ENCODE data around the gene DMBX1. TPM values are rescaled to one million over a fixed set of nuclear protein-coding genes. Genes with fewer than 3 reads are reported as not detected.

DMBX1 gene
- total RNA-seq (2021) = 0.79 and 1.0 TPM in 2 replicates
- percentile 18 among the genes with signal in this experiment for Bru-seq, nascent RNA
- percentile 20 among the genes with signal in this experiment for BruChase-seq, experiment 1, labeled RNA remaining after a 2-hour chase
- percentile 29 among the genes with signal in this experiment for BruChase-seq, experiment 2, labeled RNA remaining after a 6-hour chase
- long read RNA-seq, partial matches to known transcripts = 0 of 1 reads
- long read RNA-seq, other reads (novel, unspliced or antisense) = 1 of 1 reads

- Histone ChIP-seq H3K27ac (no peak within 1 kb of the TSS), H3K4me1 (replicated peaks; ENCODE audit: insufficient read depth) (0 out of 2 replicates have a peak, but pooled peaks cover 6% of the 10 kb centered on the region), H3K79me2 (ENCODE audit: low read depth) (no peaks in the 10 kb centered on the region), H2AFZ (peak within 1 kb of the TSS; percentile 87), H3K9me2 (ENCODE audit: insufficient read depth) (no peaks in the 10 kb centered on the region), H3K36me3 (ENCODE audit: low read depth) (no peaks in the 10 kb centered on the region), H3K9me3 (ENCODE audit: insufficient read depth, low read depth) (no peaks in the 10 kb centered on the region), H3K4me3 (peak within 1 kb of the TSS; percentile 69), H3K27me3 (ENCODE audit: insufficient read depth, low read depth) (peaks cover 48% of the 10 kb centered on the region), H3F3A (ENCODE audit: insufficient read depth, low read depth) (no peaks in the 10 kb centered on the region), H3K4me2 (peak within 1 kb of the TSS; percentile 99), H4K20me1 (ENCODE audit: insufficient read depth) (no peaks in the 10 kb centered on the region)
- DNase-seq = peak in 1 of 2 experiments; percentile 66
- ChIA-PET POLR2A (ENCODE audit: unreplicated experiment) (no interaction called here), CTCF (no interaction called here)
- BruUV-seq (replicated peaks) = no TSS peak
- peak; percentile 37; the same call in 1 of the 2 replicates for TF ChIP-seq EZH2 (IDR thresholded peaks at IDR 0.05; ENCODE audit: low read depth)
- no peak for TF ChIP-seq CTCF (conservative IDR thresholded peaks at IDR 0.05)
- intact Hi-C loops (cut with micrococcal nuclease; ENCODE audit: unreplicated experiment) = loop anchor here (1.0 to 2.0 kb wide), 2 partner anchors 27 to 30 kb away; no protein-coding TSS in a partner anchor
Measured at GRCh38 chr1:46489638-46490405, at the start of gene DMBX1. Gene DMBX1 (plus strand): TSS chr1:46489836. CDS start chr1:46507011, 17,175 bp downstream.

GRCh38 chr1:46440478-46440877 is 49.2 kb upstream of the DMBX1 start:
- DNase-seq = no peak
- Histone ChIP-seq H3K4me2 (no peak overlapping the region), H3K9me2 (ENCODE audit: insufficient read depth) (no peaks in the 10 kb centered on the region), H3K79me2 (ENCODE audit: low read depth) (no peaks in the 10 kb centered on the region), H3K4me1 (replicated peaks; ENCODE audit: insufficient read depth) (0 out of 2 replicates have a peak, but pooled peaks cover 8% of the 10 kb centered on the region), H3K36me3 (ENCODE audit: low read depth) (no peaks in the 10 kb centered on the region), H3K4me3 (no peak overlapping the region), H3K27ac (no peak overlapping the region), H4K20me1 (ENCODE audit: insufficient read depth) (no peaks in the 10 kb centered on the region), H3F3A (ENCODE audit: insufficient read depth, low read depth) (no peaks in the 10 kb centered on the region), H2AFZ (no peak overlapping the region), H3K27me3 (ENCODE audit: insufficient read depth, low read depth) (peaks cover 18% of the 10 kb centered on the region), H3K9me3 (ENCODE audit: insufficient read depth, low read depth) (no peaks in the 10 kb centered on the region)
- BruUV-seq (replicated peaks) = no TSS peak
- CTCF ChIA-PET = interaction anchor here (0.6 kb wide), 1 partner anchor 176 kb away, joined by 5 read pairs; no protein-coding TSS in a partner anchor
- POLR2A ChIA-PET (ENCODE audit: unreplicated experiment) = no interaction called here
- intact Hi-C loops (cut with micrococcal nuclease; ENCODE audit: unreplicated experiment) = loop anchor here (5.0 to 10.0 kb wide), 2 partner anchors 107 to 554 kb away; no protein-coding TSS in a partner anchor
- no peak for TF ChIP-seq EZH2 (IDR thresholded peaks at IDR 0.05; ENCODE audit: low read depth)
- TF ChIP-seq CTCF (conservative IDR thresholded peaks at IDR 0.05) = no peak

- CTCF ChIA-PET = interaction anchor here (0.6 to 1.3 kb wide), 2 partner anchors 37 to 74 kb away, joined by 3 read pairs; no protein-coding TSS in a partner anchor
- Histone ChIP-seq H3K36me3 (ENCODE audit: low read depth) (no peaks in the 10 kb centered on the region), H3K9me2 (ENCODE audit: insufficient read depth) (no peaks in the 10 kb centered on the region), H3K4me3 (peak overlapping the region; percentile 58), H3K4me1 (replicated peaks; ENCODE audit: insufficient read depth) (0 out of 2 replicates have a peak, but pooled peaks cover 8% of the 10 kb centered on the region), H2AFZ (peak overlapping the region; percentile 60; the same call in 1 of the 2 replicates), H4K20me1 (ENCODE audit: insufficient read depth) (no peaks in the 10 kb centered on the region), H3K79me2 (ENCODE audit: low read depth) (no peaks in the 10 kb centered on the region), H3K27ac (no peak overlapping the region), H3F3A (ENCODE audit: insufficient read depth, low read depth) (no peaks in the 10 kb centered on the region), H3K27me3 (ENCODE audit: insufficient read depth, low read depth) (peaks cover 5% of the 10 kb centered on the region), H3K9me3 (ENCODE audit: insufficient read depth, low read depth) (no peaks in the 10 kb centered on the region), H3K4me2 (peak overlapping the region; percentile 83)
- intact Hi-C loops (cut with micrococcal nuclease; ENCODE audit: unreplicated experiment) = loop anchor here (1.0 to 10.0 kb wide), 4 partner anchors 36 to 733 kb away; no protein-coding TSS in a partner anchor
- POLR2A ChIA-PET (ENCODE audit: unreplicated experiment) = interaction anchor here (1.0 kb wide), 1 partner anchor 162 kb away, joined by 3 read pairs; the partner anchor contains the start of gene MKNK1
- DNase-seq = peak; percentile 61 to 91
- peak; percentile 93 for TF ChIP-seq CTCF (conservative IDR thresholded peaks at IDR 0.05)
- TF ChIP-seq EZH2 (IDR thresholded peaks at IDR 0.05; ENCODE audit: low read depth) = no peak
- no TSS peak for BruUV-seq (replicated peaks)
Measured at GRCh38 chr1:46442317-46443161, 47.1 kb upstream of the DMBX1 start.
